Activated CD4-positive, alpha-beta T cell treated with anti-CD3 and anti-CD28 coated beads, Interleukin-2, amount 50 U/mL, for 16 hours (primary cell): ENCODE measurements around the gene SLC25A36.
"Not testable (repeated sequence)": the region's sequence is repeated elsewhere in the genome, so short reads cannot be mapped to it uniquely, and the experiment has no call there.

Experiments used
- DNase-seq: peaks from one replicate; pipeline ENCODE4 v3.0.0-alpha.2; 2020

The SLC25A36 gene

GRCh38 chr3:140933109-140933508, 8.5 kb upstream of the SLC25A36 start:
- DNase-seq: no peak

GRCh38 chr3:140933552-140933951, 8.1 kb upstream of the SLC25A36 start:
- no peak for DNase-seq

- DNase-seq: not testable (repeated sequence)
These were observed 2.3 kb upstream of the SLC25A36 start for GRCh38 chr3:140939305-140939704.

DNA sequence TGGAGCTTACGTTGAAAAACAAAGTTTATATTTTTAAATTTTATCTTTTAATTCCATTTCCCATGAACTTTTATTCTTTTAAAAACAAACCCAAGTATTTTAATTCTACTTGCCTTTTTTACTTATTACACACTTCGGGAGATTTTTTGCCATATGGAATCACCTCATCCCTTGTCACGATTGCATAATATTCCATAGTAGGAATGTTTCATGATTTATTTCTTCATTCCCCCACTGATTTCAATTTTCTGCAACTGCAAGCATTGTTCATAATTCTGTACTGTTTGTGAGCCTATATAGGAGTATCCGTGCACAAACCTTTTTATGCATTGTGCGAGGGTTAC, 574 bp upstream of the SLC25A36 start:
- DNase-seq: no peak

- peak; percentile 50 for DNase-seq
These were observed 827 bp downstream of the SLC25A36 start for GRCh38 chr3:140942221-140943104.

GRCh38 chr3:140943781-140944552, 2.3 kb downstream of the SLC25A36 start:
- no peak for DNase-seq

GRCh38 chr3:140948460-140949249, 7.0 kb downstream of the SLC25A36 start:
- DNase-seq: no peak

DNA sequence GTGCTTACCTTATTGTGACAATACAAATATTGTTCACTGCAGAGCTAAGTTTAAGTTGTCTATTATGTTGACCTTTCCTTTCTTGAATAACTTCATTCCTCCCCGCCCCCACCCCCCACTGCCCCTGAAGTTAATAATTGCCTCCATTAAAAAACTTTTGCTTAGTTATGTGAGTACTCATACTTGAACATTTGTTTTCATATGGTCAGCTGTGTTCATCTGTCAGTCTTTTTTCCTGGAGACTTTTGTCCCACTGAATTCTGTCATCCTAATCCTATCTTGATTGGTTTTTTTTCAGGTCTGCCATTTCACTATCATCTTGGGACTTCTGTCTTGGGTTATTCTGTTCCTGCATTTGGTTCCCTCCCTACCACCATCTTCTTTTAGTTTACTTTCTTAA, 8.5 kb downstream of the SLC25A36 start:
- no peak for DNase-seq

- no peak for DNase-seq
These were observed 9.2 kb downstream of the SLC25A36 start for GRCh38 chr3:140950863-140951262.

- not testable (repeated sequence) for DNase-seq
These were observed 10.1 kb downstream of the SLC25A36 start for GRCh38 chr3:140951750-140952149.

- DNase-seq: no peak
These were observed 11.7 kb downstream of the SLC25A36 start for GRCh38 chr3:140953028-140953960.

DNA sequence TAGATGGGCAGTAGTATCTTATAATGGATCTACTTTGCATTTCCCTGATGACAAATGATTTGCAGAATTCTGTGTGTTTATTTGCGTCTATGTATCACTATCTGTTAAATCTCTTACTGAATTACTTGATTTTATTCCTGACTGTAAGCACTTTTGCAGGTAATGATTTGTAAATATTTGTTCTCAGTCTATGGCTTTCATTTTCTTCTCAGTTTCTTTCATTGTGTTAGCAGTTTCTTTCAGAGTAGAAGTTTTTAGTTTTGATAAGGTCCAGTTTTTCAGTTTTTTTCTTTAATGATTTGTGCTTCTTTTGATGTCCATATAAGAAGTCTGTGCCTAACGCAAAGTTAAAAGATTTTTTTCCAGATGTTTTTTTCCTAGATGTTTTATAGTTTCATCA, 12.9 kb downstream of the SLC25A36 start:
- DNase-seq: no peak

GRCh38 chr3:140955645-140956044, 14.0 kb downstream of the SLC25A36 start:
- no peak for DNase-seq

- DNase-seq: no peak
These were observed 14.6 kb downstream of the SLC25A36 start for GRCh38 chr3:140956058-140956835.

DNA sequence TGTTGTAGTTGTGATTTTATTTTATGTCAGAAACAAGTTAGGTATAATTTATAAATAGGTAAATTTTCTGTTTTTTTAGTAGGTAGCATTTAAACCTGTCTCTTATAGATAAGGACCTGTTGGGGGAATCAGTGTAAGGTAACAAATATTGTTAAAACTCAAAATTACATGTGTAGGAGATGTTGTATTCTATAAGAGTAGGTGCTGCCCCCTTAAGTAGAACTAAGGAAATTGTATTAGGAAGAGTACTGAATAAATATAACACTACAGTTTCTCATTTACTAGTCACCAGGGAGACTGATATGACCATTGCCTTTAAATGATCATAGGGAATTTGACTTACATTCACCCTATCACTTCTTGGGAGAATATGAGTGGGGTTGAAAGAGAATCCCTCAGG, 31.2 kb downstream of the SLC25A36 start:
- no peak for DNase-seq

DNA sequence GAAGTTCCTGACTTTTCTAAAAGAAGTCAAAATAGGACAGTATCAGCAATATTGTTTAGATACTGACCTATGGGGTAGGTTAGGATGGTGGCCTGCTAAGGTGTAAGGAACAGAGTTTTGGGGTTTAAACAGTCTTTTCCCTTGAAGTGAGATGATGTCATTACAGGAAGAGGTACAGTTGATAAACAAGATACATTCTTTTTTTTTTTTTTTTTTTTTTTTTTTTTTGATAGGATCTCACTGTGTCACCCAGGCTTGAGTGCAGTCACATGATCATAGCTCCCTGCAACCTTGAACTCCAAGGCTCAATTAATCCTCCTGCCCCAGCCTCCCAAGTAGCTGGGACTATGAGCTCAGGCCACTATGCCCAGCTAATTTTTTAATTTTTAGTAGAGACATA, 33.3 kb downstream of the SLC25A36 start:
- no peak for DNase-seq

- DNase-seq: no peak
These were observed 39.0 kb downstream of the SLC25A36 start for GRCh38 chr3:140980663-140981062.

- DNase-seq: not testable (repeated sequence)
These were observed 46.2 kb downstream of the SLC25A36 start for GRCh38 chr3:140987792-140988191.

- no peak for DNase-seq
These were observed 52.7 kb downstream of the SLC25A36 start for GRCh38 chr3:140994316-140994715.

- not testable (repeated sequence) for DNase-seq
These were observed 53.2 kb downstream of the SLC25A36 start for GRCh38 chr3:140994861-140995260.

DNA sequence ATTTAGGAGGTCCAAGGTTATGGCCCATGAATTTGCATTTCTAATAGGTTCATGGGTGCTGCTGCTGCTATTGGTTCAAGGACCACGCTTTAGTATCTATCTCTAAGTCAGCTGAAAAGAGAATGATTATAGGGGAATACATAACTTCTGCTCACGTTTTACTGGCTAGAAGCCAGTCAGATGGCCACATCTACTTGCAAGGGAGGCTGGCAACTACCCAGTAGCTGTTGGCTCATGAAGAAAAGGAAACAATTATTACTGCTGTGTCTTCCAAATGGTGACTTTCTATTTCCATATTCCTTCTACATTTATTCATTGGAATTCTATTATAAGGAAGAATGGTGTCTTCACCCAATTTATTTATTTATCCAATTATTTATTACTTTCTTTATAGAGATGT, 54.2 kb downstream of the SLC25A36 start:
- no peak for DNase-seq
